Stimulated activated CD4-positive, alpha-beta T cell treated with anti-CD3 and anti-CD28 coated beads, Interleukin-2, amount 100 ng/mL, for 48 hours (primary cell): ENCODE data around the gene CYP4F8.
A peak's percentile ranks its signal among the peaks of the same experiment; 100 is the strongest.
"Not testable (repeated sequence)": the region's sequence is repeated elsewhere in the genome, so short reads cannot be mapped to it uniquely, and the experiment has no call there.

Experiments
- DNase-seq, 2 donors: peaks; one replicate each; pipeline ENCODE4 v3.0.0-alpha.2; 2020

The CYP4F8 gene, protein sequence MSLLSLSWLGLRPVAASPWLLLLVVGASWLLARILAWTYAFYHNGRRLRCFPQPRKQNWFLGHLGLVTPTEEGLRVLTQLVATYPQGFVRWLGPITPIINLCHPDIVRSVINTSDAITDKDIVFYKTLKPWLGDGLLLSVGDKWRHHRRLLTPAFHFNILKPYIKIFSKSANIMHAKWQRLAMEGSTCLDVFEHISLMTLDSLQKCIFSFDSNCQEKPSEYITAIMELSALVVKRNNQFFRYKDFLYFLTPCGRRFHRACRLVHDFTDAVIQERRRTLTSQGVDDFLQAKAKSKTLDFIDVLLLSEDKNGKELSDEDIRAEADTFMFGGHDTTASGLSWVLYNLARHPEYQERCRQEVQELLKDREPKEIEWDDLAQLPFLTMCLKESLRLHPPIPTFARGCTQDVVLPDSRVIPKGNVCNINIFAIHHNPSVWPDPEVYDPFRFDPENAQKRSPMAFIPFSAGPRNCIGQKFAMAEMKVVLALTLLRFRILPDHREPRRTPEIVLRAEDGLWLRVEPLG

DNA sequence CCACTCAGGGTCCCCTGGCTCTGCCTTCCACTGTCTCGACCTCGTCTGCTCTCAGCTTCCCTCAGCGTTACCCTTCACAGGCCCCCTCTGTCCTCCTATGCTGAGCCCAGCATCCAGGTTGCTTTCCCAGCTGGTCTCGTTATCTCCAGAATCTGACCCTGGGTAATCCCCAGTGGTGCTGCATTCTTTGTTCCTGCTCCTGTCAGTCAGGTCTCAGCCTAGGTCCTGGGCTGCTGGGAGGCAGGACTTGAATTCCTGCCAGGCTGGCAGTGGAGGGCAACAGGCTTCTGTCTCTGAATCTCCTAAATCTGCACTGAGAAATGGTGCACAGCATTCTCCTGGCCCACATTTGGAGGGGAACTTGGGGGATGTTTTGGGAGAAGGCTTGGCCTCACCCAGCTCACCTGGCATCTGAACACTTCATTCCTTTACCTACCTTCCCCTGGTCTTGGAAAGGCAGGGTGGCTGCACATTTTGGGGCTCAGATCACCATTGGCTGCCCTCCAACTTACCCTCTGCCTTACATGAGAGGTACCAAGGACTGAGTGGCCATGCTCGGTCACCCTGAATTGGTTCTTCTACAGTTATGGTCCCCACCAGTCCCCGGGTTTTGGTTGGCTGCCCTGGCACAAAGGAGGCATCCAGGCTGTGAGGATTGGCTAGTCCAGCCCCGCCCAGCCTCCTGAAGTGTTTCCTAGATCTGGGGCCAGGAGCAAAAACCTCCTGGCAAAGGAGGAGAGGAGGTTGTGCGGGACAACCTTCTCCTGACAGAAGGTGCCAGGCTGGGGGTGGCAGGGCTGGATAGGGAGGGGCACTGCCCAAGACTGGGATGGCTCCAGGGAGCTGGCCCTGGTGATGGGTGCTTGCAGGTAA is at the start of gene CYP4F8:
TSS of gene CYP4F8 (plus strand) at position 712 of the 873 bp plus-strand sequence. CDS start 399 bp downstream, outside the sequence.
- no peak for DNase-seq

DNA sequence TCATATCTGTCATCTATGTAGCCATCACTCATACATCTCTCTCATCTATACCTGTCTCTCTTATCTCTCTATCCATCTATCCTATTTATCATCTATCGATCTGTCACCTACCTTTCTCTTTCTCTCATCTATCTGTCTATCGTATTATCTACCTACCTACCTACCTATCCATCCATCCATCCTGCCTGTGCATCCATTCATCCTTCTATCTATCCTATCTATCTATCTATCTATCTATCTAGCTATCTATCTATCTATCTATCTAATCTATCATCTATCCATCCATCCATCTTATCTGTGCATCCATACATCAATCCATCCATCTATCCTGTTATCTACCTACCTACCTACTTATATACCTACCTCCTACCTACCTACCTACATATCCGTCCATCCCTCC is 44.6 kb upstream of the CYP4F8 start:
- DNase-seq: no peak

DNA sequence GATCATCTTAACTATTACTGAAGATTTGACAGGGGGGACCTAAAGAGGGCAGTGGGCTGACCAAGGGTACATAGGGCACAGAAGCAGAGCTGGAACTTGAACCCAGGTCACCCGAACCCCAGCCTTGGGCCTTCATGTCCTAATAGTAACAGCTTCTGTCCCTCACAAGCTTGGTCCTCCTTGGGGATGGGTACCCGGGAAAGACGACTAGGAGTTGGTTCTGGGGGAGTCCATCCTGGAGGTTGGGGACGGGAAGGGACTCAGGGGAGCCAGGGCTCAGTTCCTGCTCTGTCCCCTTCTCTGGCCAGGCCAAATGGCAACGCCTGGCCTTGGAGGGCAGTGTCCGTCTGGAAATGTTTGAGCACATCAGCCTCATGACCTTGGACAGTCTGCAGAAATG is 39.6 kb upstream of the CYP4F8 start:
- no peak for DNase-seq

DNA sequence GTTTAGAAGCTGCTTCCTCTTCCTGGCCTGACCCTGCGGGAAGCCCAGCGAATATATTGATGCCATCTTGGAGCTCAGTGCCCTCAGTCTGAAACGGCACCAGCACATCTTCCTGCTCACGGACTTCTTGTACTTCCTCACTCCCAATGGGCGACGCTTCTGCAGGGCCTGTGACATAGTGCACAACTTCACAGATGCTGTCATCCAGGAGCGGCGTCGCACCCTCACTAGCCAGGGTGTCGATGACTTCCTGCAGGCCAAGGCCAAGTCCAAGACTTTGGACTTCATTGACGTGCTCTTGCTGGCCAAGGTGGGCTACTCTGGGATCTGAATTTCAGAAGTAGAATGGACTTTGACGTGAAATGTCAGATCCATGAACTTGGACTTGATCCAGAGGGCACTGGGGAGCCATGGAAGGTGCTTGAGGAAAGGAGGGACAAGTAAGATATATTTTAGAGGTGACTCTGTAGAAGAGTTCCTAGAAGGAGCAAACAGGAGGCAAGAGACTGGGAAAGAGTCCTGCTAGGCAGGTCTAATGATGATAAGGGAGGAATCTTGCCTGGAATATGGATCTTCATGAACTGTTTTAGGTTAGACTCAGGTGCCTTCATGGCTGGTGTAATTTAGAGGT is 38.4 kb upstream of the CYP4F8 start:
- no peak for DNase-seq

DNA sequence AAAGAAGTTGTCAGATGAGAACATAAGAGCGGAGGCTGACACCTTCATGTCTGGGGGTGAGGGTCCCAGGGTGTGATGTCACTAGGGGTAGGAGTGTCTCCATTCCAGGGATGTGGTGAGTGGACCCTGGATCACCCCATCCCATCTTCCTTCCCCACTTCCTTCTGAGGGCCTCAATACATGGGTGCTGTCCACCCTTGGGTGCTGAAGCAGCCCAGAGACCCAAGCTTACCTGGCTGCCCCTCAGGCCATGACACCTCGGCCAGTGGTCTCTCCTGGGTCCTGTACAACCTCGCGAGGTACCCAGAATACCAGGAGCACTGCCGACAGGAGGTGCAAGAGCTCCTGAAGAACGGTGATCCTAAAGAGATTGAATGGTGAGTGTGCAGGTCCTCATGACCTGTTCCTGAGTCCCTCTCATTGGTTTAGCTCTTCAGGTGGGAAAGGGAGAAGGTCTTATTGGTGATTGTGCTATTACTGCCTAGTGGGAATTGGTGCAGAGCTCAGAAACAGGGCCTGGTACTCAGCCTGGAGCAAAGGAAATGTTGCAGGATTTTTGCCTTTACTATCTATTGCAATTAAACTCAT is 37.7 kb upstream of the CYP4F8 start:
- DNase-seq: no peak

DNA sequence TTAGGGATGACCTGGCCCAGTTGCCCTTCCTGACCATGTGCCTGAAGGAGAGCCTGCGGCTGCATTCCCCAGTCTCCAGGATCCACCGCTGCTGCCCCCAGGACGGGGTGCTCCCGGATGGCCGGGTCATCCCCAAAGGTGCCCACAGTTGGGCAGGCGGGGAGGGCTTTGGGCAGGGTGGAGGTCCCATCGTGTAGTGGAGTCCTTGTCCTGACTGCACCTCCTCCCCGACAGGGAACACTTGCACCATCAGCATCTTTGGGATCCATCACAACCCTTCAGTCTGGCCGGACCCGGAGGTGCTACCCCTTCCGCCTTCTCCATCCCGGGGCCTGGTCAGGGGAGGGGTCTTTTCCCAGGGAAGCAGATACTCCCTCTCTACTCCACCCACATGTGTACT is 31.7 kb upstream of the CYP4F8 start:
- no peak for DNase-seq

DNA sequence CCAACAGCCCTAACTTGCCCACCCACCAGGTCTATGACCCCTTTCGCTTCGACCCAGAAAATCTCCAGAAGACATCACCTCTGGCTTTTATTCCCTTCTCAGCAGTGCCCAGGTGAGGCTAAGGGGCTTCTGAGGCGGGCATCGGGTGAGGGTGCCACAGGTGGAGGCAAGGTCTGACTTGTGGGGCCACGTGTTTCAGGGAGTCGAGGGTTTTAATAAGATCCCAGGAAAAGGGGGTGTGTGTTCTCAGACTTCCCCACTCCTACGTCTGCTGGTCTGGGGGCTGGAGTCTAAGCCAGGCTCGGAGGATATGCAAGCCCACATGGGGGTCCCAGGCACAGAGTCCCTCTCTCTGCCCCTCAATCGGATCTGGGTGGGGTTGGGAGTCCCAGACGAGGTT is 30.9 kb upstream of the CYP4F8 start:
- DNase-seq: no peak

DNA sequence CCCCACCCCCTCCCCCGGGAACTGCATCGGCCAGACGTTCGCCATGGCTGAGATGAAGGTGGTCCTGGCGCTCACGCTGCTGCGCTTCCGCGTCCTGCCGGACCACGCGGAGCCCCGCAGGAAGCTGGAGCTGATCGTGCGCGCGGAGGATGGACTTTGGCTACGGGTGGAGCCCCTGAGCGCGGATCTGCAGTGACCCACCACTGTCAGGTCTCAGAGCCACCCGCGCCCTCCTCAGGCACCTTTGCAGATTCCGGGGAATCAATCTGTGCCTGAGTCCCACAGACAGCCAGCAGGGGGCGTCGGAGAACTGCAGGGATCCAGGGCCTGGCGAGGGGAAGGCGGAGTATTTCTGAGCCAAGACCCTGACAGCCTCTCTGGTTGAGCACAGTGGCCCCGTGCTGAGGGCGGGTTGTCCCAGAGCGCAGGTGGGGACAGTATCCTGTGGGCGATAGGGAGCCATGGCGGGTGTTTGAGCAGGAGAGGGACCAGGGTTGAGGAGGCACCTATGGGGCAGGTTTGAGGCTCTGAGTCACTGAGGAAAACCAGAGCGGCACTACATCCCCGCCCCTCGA is 30.4 kb upstream of the CYP4F8 start:
- DNase-seq: peak; percentile 88 to 90

DNA sequence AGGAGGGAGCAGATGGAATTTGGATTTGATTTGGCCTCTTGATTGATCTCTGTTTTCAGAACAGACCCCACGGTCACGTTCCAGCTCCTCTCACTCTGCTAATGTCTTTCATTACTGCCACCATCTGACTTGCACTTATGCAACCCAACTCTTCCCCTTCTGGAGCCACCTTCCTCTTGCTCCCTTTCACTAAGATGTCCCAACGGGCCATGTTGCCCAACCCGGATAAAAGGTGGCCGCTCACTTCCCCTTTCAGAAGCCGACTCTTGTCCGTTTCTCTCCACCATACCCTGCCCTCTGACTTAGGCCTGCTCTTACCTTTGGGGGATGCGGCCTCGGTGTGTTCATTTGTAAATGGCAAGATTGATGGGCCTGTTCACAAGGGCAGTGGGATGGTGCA is 27.4 kb upstream of the CYP4F8 start:
- DNase-seq: no peak

DNA sequence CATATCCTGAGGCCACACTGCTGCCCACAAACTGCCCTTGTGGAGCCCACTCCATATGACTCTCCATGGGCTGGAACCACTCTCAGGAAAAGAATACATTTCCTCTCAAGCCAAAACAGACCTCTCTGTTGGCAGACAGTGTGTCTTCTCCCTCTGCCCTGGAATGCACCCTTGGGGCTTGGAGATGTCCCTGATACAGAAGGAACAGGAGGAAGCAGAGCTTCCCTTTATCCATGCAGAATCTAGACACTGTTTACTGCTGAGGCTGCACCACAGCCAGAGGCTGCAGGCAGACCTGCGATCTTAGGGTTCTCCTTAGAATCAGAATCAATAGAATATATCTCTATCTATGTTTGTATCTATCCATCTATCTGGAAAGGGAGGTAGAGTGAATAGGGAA is 26.8 kb upstream of the CYP4F8 start:
- DNase-seq: no peak

DNA sequence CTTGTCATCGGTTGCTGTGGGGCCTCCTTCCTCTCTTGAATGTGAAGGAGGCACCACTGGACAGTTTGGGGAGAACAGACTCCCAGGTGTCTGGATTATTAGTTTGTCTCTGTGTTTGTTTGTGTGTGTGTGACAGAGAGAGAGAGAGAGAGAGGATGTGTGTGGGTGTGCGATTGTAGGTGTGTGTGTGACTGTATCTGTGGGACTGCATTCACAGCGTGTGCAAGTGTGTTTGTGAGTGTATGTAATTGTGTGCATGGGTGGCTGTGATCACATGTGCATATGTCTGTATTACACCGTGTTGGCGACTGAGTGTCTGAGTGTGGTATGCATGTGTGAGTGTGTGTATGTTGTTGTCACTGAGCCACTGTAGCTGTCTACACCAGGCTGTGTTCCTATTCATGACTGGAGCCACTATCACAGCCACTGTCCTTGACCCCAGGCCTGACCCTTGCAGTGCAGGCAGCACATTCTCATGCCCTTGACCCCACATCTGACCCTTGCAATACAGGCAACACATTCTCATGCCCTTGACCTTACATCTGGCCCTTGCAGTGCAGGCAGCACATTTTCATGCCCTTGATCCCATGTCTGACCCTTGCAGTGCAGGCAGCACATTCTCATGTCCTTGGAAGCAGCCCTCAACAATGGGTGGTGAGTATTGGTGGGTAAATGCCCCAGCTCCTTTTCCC is 25.1 kb upstream of the CYP4F8 start:
- DNase-seq: no peak

DNA sequence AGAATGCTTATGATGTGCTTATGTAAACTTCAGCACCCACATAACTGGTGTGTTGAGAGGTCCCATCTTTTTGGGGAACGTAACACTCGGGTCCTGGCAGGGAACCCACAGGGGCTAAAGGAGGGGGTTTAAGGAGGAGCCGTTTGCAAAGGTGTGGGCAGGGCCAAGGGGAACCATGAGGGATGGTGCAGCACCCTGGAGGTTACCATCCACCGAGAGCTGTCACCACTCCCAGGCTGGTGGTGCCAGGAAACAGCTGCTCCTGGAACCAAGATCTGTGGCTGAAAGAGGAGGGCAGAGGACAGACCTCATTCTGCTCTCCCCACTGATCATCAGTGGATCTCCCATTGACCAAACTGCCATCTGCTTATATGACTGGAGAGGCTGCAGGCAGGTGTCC is 23.2 kb upstream of the CYP4F8 start:
- DNase-seq: no peak

DNA sequence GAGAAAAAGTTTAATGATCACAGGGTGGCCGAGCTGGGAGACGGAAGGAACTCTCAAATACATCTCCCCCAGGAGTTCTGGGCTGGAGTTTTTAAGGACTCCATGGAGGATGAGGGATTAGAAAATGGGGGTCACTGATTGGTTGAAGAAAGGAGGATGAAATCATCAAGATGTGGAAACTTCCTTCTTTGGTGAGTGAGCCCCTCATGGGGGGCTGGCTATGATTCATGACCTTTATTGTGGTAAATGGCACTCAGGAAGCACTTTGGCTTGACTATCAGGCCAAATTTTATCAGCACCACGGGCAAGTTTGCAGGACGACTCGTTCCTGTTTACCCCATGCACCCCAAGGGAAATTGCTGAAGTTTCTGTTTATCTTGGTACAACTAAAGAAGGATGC is 22.5 kb upstream of the CYP4F8 start:
- DNase-seq: not testable (repeated sequence)

DNA sequence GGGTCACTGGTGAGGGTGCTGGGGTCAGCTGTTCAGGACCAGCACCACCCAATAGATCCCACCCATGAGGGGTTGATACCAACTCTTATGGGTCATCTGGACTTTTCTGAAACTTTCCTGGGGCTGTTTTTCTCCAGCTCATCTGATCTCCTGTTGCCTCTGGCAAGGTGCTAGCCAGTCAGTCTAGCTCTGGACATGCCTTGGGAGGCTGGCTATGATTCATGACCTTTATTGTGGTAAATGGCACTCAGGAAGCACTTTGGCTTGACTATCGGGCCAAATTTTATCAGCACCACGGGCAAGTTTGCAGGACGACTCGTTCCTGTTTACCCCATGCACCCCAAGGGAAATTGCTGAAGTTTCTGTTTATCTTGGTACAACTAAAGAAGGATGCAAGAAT is 21.3 kb upstream of the CYP4F8 start:
- DNase-seq: not testable (repeated sequence)

DNA sequence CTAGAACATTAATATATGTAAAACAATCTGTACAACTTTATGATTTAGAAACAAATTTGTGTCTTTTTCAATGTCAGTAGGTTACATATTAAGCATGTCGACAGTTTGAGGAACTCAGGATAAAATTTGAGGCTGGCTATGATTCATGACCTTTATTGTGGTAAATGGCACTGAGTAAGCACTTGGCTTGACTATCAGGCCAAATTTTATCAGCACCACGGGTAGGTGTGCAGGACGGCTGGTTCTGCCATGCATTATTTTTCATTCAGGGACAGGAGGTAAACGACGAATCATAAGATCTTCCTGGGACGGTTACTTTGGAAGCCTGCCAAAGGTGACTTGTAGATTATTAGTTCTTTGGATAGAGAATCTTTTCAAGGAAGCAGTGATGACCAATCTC is 19.9 kb upstream of the CYP4F8 start:
- no peak for DNase-seq

DNA sequence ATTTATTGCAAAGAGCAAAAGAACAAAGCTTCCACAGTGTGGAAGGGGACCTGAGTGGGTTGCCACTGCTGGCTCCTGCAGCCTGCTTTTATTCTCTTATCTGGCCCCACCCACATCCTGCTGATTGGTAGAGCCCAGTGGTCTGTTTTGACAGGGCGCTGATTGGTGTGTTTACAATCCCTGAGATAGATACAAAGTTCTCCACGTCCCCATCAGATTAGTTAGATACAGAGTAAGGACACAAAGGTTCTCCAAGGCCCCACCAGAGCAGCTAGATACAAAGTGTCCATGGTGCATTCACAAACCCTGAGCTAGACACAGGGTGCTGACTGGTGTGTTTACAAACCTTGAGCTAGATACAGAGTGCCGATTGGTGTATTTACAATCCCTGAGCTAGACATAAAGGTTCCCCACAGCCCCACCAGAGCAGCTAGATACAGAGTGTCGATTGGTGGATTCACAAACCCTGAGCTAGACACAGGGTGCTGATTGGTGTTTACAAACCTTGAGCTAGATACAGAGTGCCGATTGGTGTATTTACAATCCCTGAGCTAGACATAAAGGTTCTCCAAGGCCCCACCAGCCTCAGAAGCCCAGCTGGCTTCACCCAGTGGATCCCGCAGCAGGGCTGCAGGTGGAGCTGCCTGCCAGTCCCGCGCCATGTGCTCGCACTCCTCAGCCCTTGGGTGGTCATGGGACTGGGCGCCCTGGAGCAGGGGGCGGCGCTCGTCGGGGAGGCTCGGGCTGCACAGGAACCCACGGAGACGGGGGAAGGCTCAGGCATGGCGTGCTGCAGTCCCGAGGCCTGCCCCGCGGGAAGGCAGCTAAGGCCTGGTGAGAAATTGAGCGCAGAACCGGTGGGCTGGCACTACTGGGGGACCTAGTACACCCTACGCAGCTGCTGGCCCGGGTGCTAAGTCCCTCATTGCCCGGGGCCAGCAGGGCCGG is 6.8 kb upstream of the CYP4F8 start:
- not testable (repeated sequence) for DNase-seq

DNA sequence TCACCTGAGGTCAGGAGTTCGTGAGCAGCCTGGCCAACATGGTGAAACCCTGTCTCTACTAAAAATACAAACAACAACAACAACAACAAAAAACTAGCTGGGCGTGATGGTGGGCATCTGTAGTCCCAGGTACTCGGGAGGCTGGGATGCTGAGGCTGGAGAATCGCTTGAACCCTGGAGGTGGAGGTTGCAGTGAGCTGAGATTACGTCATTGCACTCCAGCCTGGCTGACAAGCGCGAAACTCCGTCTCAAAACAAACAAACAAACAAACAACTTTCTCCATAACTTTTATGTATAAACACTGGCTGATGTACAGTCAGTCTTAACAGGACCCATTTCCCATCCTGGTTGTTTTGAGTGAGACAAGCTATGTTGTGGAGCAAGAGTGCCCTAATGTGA is 5.8 kb upstream of the CYP4F8 start:
- DNase-seq: no peak

DNA sequence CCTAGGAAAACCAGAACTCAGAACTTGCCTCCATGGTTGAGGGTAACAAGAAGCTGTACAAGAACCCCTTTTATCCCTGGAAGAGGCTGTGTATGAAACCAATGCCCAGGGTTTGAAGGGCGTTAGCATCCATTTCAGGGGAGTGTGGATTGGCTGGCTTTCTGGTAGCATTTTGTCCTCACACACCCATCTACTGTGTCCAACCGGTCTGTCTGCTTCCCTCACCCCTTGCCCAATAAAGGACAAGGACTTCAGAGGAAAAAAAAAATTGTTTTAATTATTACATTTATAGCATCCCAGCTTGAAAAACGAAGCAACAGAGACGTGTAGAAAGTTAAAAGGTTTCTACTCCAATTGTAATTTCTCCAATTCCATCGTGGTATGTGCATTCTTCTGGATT is 2.7 kb upstream of the CYP4F8 start:
- no peak for DNase-seq

DNA sequence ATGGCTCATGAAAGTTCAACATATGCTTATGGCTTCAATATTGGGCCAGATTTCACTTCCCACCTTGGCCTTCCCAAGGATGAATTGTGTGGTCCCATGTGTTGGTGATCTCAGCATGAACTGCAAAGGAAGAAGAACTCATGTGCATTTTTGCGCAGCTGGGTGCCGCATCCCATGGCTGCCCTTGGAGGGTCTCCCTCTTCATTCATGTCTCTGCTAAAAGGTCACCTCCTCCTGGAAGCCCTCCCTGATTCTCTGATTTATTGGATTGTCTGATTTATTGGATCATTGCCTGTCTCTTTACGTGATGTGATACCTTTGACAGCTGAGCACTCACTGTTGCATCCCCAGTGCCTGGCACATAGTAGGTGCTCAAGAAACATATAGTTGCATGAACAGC is 1.7 kb upstream of the CYP4F8 start:
- no peak for DNase-seq

DNA sequence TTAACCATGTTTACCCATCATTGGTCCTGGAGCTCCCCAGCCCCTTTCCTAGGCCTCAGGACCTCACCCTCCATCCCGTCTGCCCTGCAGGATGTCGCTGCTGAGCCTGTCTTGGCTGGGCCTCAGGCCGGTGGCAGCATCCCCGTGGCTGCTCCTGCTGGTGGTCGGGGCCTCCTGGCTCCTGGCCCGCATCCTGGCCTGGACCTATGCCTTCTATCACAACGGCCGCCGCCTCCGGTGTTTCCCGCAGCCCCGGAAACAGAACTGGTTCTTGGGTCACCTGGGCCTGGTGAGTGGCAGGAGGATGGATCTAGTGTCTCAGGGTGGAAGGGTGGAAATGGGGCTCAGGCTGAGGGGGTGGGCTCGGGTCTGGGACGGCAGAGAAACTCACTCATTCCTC is 508 bp downstream of the CYP4F8 start:
- DNase-seq: no peak

DNA sequence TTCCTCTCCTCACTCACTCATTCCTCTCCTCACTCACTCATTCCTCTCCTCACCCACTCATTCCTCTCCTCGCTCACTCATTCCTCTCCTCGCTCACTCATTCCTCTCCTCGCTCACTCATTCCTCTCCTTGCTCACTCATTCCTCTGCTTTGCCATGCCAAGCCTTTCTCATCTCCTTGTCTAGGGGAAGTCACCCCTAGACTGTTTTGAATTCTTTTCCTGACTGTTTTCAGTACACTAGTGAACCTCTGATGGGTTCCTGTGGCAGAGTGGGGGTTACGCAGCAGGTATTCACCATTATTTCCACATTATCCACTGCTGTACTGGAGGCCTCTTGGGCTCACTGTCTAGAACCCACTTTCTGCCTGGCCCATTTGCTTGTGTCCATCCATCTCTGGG is 1.2 kb downstream of the CYP4F8 start:
- no peak for DNase-seq
